H9 (cell line): ENCODE measurements around the gene DDX49. TPM values are rescaled to one million over a fixed set of nuclear protein-coding genes. Genes with fewer than 3 reads are reported as not detected.

Source experiments
- DNase-seq: peaks from one replicate; pipeline ENCODE4 v3.0.0-alpha.2; 2017
- H2AFZ ChIP-seq: one replicate; pipeline ENCODE4 v1.6.1; 2013; ENCODE audit warnings: mild to moderate bottlenecking, low read length, control low read depth, moderate library complexity
- H2AK5ac ChIP-seq: 2 replicates; pipeline ENCODE4 v1.6.1; 2013; ENCODE audit warnings: low read length, control low read depth, mixed read lengths; ENCODE audit not compliant: insufficient read length
- H2BK120ac ChIP-seq: one replicate; pipeline ENCODE4 v1.6.1; 2013; ENCODE audit warnings: low read depth, mild to moderate bottlenecking, low read length, control low read depth, inconsistent platforms; ENCODE audit not compliant: poor library complexity, severe bottlenecking
- H2BK12ac ChIP-seq: 2 replicates; pipeline ENCODE4 v1.6.1; 2013; ENCODE audit warnings: low read length, control low read depth, mixed read lengths, low read depth; ENCODE audit not compliant: insufficient read length
- H2BK15ac ChIP-seq: 2 replicates; pipeline ENCODE4 v1.6.1; 2013; ENCODE audit warnings: low read depth, low read length, control low read depth
- H2BK20ac ChIP-seq: one replicate; pipeline ENCODE4 v1.6.1; 2013; ENCODE audit warnings: low read depth, mild to moderate bottlenecking, low read length, control low read depth, inconsistent platforms; ENCODE audit not compliant: poor library complexity, severe bottlenecking
- H2BK5ac ChIP-seq: 2 replicates; pipeline ENCODE4 v1.6.1; 2013; ENCODE audit warnings: low read length, control low read depth, mixed read lengths; ENCODE audit not compliant: insufficient read length
- H3K14ac ChIP-seq: 2 replicates; pipeline ENCODE4 v1.6.1; 2013; ENCODE audit warnings: low read length, control low read depth; ENCODE audit not compliant: insufficient read depth
- H3K18ac ChIP-seq: 2 replicates; pipeline ENCODE4 v1.6.1; 2013; ENCODE audit warnings: low read depth, mild to moderate bottlenecking, mixed read lengths, low read length, control low read depth; ENCODE audit not compliant: insufficient read length
- H3K23ac ChIP-seq: 2 replicates; pipeline ENCODE4 v1.6.1; 2013; ENCODE audit warnings: low read length, control low read depth, mixed read lengths, low read depth; ENCODE audit not compliant: insufficient read length
- H3K23me2 ChIP-seq: 2 replicates; pipeline ENCODE4 v1.6.1; 2013; ENCODE audit warnings: low read depth, mild to moderate bottlenecking, mixed read lengths, low read length, control low read depth; ENCODE audit not compliant: insufficient read length, poor library complexity, severe bottlenecking
- H3K27ac ChIP-seq: 2 replicates; pipeline ENCODE4 v1.5.1; 2013; ENCODE audit warnings: low read length, control low read depth, mixed read lengths, low read depth; ENCODE audit not compliant: insufficient read length
- H3K27me3 ChIP-seq: 2 replicates; pipeline ENCODE4 v1.6.1; 2013; ENCODE audit warnings: low read length, control low read depth, inconsistent platforms; ENCODE audit not compliant: insufficient read depth
- H3K4ac ChIP-seq: 2 replicates; pipeline ENCODE4 v1.6.1; 2013; ENCODE audit warnings: low read depth, mild to moderate bottlenecking, control low read depth, inconsistent platforms, low read length, moderate library complexity
- H3K4me1 ChIP-seq: 2 replicates; pipeline ENCODE4 v1.6.1; 2013; ENCODE audit warnings: low read length, control low read depth, inconsistent platforms; ENCODE audit not compliant: insufficient read depth
- H3K4me2 ChIP-seq: 2 replicates; pipeline ENCODE4 v1.6.1; 2013; ENCODE audit warnings: low read length, control low read depth, mixed read lengths; ENCODE audit not compliant: insufficient read length, insufficient read depth
- H3K56ac ChIP-seq: 2 replicates; pipeline ENCODE4 v1.6.1; 2013; ENCODE audit warnings: low read depth, mild to moderate bottlenecking, mixed read lengths, low read length, control low read depth; ENCODE audit not compliant: insufficient read length
- H3K79me1 ChIP-seq: 2 replicates; pipeline ENCODE4 v1.6.1; 2013; ENCODE audit warnings: low read depth, mild to moderate bottlenecking, moderate library complexity, low read length, control low read depth, inconsistent platforms; ENCODE audit not compliant: insufficient read depth, poor library complexity, severe bottlenecking
- H3K79me2 ChIP-seq: 2 replicates; pipeline ENCODE4 v1.6.1; 2013; ENCODE audit warnings: low read length, control low read depth, inconsistent platforms; ENCODE audit not compliant: insufficient read depth
- H3K9ac ChIP-seq: 2 replicates; pipeline ENCODE4 v1.6.1; 2013; ENCODE audit warnings: low read length, control low read depth, mixed read lengths; ENCODE audit not compliant: insufficient read length; ENCODE audit errors: extremely low read depth
- H3K9me3 ChIP-seq: one replicate; pipeline ENCODE4 v1.6.1; 2013; ENCODE audit warnings: low read depth, low read length, inconsistent platforms; ENCODE audit not compliant: control insufficient read depth
- H3T11ph ChIP-seq: one replicate; pipeline ENCODE4 v1.6.1; 2013; ENCODE audit warnings: mild to moderate bottlenecking, low read length, control low read depth, inconsistent platforms
- H4K20me1 ChIP-seq: one replicate; pipeline ENCODE4 v1.6.1; 2013; ENCODE audit not compliant: control insufficient read depth, insufficient read length, insufficient read depth
- H4K5ac ChIP-seq: 2 replicates; pipeline ENCODE4 v1.6.1; 2013; ENCODE audit warnings: low read depth, mild to moderate bottlenecking, mixed read lengths, low read length, control low read depth; ENCODE audit not compliant: insufficient read length
- H4K8ac ChIP-seq: replicated peaks from 2 replicates; pipeline ENCODE4 v1.6.1; 2013; ENCODE audit warnings: low read length, control low read depth, mixed read lengths, low read depth; ENCODE audit not compliant: insufficient read length
- H4K91ac ChIP-seq: 2 replicates; pipeline ENCODE4 v1.6.1; 2013; ENCODE audit warnings: low read depth, mild to moderate bottlenecking, moderate library complexity, mixed read lengths, low read length, control low read depth; ENCODE audit not compliant: insufficient read length
- H3K27ac Mint-ChIP-seq, 3 experiments: 2 replicates in 2 of 3; 3 replicates in 1 of 3; pipeline ENCODE4 v1.8.0; 2020 to 2021; ENCODE audit warnings: mixed read lengths in 3 of 3, mild to moderate bottlenecking in 1 of 3, moderate library complexity in 1 of 3
- H3K27me3 Mint-ChIP-seq: 2 replicates; pipeline ENCODE4 v1.8.0; 2021; ENCODE audit warnings: low read depth, mild to moderate bottlenecking, moderate library complexity, mixed read lengths
- H3K36me3 Mint-ChIP-seq, 3 experiments: 2 replicates in 2 of 3; 3 replicates in 1 of 3; pipeline ENCODE4 v1.8.0; 2020 to 2021; ENCODE audit warnings: low read depth in 3 of 3, mixed read lengths in 3 of 3; ENCODE audit not compliant: insufficient read depth in 1 of 3
- H3K4me1 Mint-ChIP-seq, 2 experiments: 2 replicates each; pipeline ENCODE4 v1.8.0; 2020; ENCODE audit warnings: mixed read lengths in 2 of 2
- H3K4me3 Mint-ChIP-seq, 2 experiments: 2 replicates in 1 of 2; 3 replicates in 1 of 2; pipeline ENCODE4 v1.8.0; 2020 to 2021; ENCODE audit warnings: mild to moderate bottlenecking in 2 of 2, mixed read lengths in 2 of 2, moderate library complexity in 1 of 2
- H3K9me3 Mint-ChIP-seq, 2 experiments: 2 replicates in 1 of 2; 3 replicates in 1 of 2; pipeline ENCODE4 v1.8.0; 2020; ENCODE audit warnings: mild to moderate bottlenecking in 2 of 2, mixed read lengths in 2 of 2, moderate library complexity in 1 of 2
- WGBS: extraction: QIAGEN DNeasy Blood & Tissue Kit; methylation state at CpG from one replicate; pipeline ENCODE4 v1.1.7; 2013; ENCODE audit warnings: missing lambda C conversion rate, low lambda C conversion rate, mixed read lengths; ENCODE audit not compliant: insufficient read length; ENCODE audit errors: extremely low coverage; 5-methylcytosine and 5-hydroxymethylcytosine counted together
- total RNA-seq: library from RNA; stranded (reverse); gene quantifications from 2 replicates; pipeline ENCODE4 v1.2.1, GENCODE V29; 2021
- TF ChIP-seq, protein P1 (sequence below): fragments of 200-600 bp; sonication (generic); conservative IDR thresholded peaks from 3 replicates; pipeline ENCODE4 v1.8.0; 2021; ENCODE audit warnings: antibody characterized with exemption, mild to moderate bottlenecking

DDX49 gene
- total RNA-seq, 1 experiment from 2014 or later: 52.3 TPM

DNA sequence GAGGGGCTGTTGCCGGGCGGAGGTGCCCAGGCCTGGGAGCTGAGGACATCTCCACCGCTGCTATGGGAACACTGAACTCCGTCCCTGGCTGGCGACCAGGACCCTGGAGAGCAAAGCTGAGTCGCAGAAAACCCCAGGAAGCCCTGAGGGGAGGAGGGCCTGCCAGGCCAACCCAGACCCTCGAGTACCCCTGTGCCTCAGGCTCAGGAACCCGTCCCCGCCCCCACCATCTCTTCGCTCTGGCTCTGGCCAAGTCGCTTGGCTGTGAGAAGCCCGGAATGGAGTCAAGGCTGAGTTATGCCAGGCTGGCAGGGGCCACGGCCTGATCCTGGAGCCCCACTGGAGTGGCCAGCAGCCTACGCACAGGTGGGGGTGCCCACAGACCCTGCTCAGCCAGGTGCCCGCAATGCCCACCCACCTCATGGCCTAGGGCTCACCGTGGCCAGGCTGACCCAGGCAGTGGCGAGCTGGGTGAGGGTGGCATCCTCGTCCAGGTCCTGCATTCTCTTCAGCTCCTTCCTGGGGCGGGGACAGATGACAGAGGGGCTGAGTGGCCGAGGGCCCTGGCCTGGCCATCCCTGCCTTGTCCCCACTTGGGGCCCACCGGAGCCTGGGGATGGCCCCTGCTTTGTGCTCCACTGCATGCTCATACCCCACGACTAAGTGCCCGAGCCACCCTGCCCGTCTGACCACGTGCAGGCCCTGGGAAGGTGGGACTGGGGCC, 15.0 kb upstream of the DDX49 start:
- Histone ChIP-seq H3K14ac (no peak overlapping the region), H2BK12ac (no peak overlapping the region), H4K5ac (no peak overlapping the region), H3K4ac (no peak overlapping the region), H3K56ac (no peak overlapping the region), H4K20me1 (no peaks in the 10 kb centered on the region), H3K18ac (no peak overlapping the region), H2AK5ac (no peak overlapping the region), H3K23me2 (no peaks in the 10 kb centered on the region), H2BK120ac (no peak overlapping the region), H4K8ac (no peak overlapping the region), H2BK20ac (no peak overlapping the region), H3K9ac (no peak overlapping the region), H2BK15ac (no peak overlapping the region), H3K27me3 (no peaks in the 10 kb centered on the region), H2BK5ac (no peak overlapping the region), H3K4me2 (no peak overlapping the region), H2AFZ (no peak overlapping the region), H3K79me2 (no peaks in the 10 kb centered on the region), H3K27ac (no peak overlapping the region), H4K91ac (no peak overlapping the region), H3K79me1 (no peaks in the 10 kb centered on the region), H3T11ph (no peak overlapping the region), H3K9me3 (no peaks in the 10 kb centered on the region), H3K4me1 (no peaks in the 10 kb centered on the region), H3K23ac (no peak overlapping the region)
- Mint-ChIP-seq H3K4me3 (no peak overlapping the region), H3K27ac (no peak overlapping the region), H3K36me3 (peaks cover 1 to 20% (median 15%) of the 10 kb centered on the region in 3 experiments; a peak in 6 of 7 replicates), H3K27me3 (no peaks in the 10 kb centered on the region), H3K4me1 (no peaks in the 10 kb centered on the region), H3K9me3 (no peaks in the 10 kb centered on the region; a peak in 1 of 5 replicates)
- DNase-seq: no peak
- TF ChIP-seq, protein P1, sequence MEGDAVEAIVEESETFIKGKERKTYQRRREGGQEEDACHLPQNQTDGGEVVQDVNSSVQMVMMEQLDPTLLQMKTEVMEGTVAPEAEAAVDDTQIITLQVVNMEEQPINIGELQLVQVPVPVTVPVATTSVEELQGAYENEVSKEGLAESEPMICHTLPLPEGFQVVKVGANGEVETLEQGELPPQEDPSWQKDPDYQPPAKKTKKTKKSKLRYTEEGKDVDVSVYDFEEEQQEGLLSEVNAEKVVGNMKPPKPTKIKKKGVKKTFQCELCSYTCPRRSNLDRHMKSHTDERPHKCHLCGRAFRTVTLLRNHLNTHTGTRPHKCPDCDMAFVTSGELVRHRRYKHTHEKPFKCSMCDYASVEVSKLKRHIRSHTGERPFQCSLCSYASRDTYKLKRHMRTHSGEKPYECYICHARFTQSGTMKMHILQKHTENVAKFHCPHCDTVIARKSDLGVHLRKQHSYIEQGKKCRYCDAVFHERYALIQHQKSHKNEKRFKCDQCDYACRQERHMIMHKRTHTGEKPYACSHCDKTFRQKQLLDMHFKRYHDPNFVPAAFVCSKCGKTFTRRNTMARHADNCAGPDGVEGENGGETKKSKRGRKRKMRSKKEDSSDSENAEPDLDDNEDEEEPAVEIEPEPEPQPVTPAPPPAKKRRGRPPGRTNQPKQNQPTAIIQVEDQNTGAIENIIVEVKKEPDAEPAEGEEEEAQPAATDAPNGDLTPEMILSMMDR: no peak
- no CpG with 5 or more reads among the region's 25 CpGs for WGBS
